H9 (cell line): Measurements from ENCODE around the gene TMEM267. TPM values are rescaled to one million over a fixed set of nuclear protein-coding genes. Genes with fewer than 3 reads are reported as not detected.

ENCODE experiments used
- DNase-seq: peaks from one replicate; pipeline ENCODE4 v3.0.0-alpha.2; 2017
- H2AFZ ChIP-seq: one replicate; pipeline ENCODE4 v1.6.1; 2013; ENCODE audit warnings: mild to moderate bottlenecking, low read length, control low read depth, moderate library complexity
- H2AK5ac ChIP-seq: 2 replicates; pipeline ENCODE4 v1.6.1; 2013; ENCODE audit warnings: low read length, control low read depth, mixed read lengths; ENCODE audit not compliant: insufficient read length
- H2BK120ac ChIP-seq: one replicate; pipeline ENCODE4 v1.6.1; 2013; ENCODE audit warnings: low read depth, mild to moderate bottlenecking, low read length, control low read depth, inconsistent platforms; ENCODE audit not compliant: poor library complexity, severe bottlenecking
- H2BK12ac ChIP-seq: 2 replicates; pipeline ENCODE4 v1.6.1; 2013; ENCODE audit warnings: low read length, control low read depth, mixed read lengths, low read depth; ENCODE audit not compliant: insufficient read length
- H2BK15ac ChIP-seq: 2 replicates; pipeline ENCODE4 v1.6.1; 2013; ENCODE audit warnings: low read depth, low read length, control low read depth
- H2BK20ac ChIP-seq: one replicate; pipeline ENCODE4 v1.6.1; 2013; ENCODE audit warnings: low read depth, mild to moderate bottlenecking, low read length, control low read depth, inconsistent platforms; ENCODE audit not compliant: poor library complexity, severe bottlenecking
- H2BK5ac ChIP-seq: 2 replicates; pipeline ENCODE4 v1.6.1; 2013; ENCODE audit warnings: low read length, control low read depth, mixed read lengths; ENCODE audit not compliant: insufficient read length
- H3K14ac ChIP-seq: 2 replicates; pipeline ENCODE4 v1.6.1; 2013; ENCODE audit warnings: low read length, control low read depth; ENCODE audit not compliant: insufficient read depth
- H3K18ac ChIP-seq: 2 replicates; pipeline ENCODE4 v1.6.1; 2013; ENCODE audit warnings: low read depth, mild to moderate bottlenecking, mixed read lengths, low read length, control low read depth; ENCODE audit not compliant: insufficient read length
- H3K23ac ChIP-seq: 2 replicates; pipeline ENCODE4 v1.6.1; 2013; ENCODE audit warnings: low read length, control low read depth, mixed read lengths, low read depth; ENCODE audit not compliant: insufficient read length
- H3K23me2 ChIP-seq: 2 replicates; pipeline ENCODE4 v1.6.1; 2013; ENCODE audit warnings: low read depth, mild to moderate bottlenecking, mixed read lengths, low read length, control low read depth; ENCODE audit not compliant: insufficient read length, poor library complexity, severe bottlenecking
- H3K27ac ChIP-seq: 2 replicates; pipeline ENCODE4 v1.5.1; 2013; ENCODE audit warnings: low read length, control low read depth, mixed read lengths, low read depth; ENCODE audit not compliant: insufficient read length
- H3K27me3 ChIP-seq: 2 replicates; pipeline ENCODE4 v1.6.1; 2013; ENCODE audit warnings: low read length, control low read depth, inconsistent platforms; ENCODE audit not compliant: insufficient read depth
- H3K4ac ChIP-seq: 2 replicates; pipeline ENCODE4 v1.6.1; 2013; ENCODE audit warnings: low read depth, mild to moderate bottlenecking, control low read depth, inconsistent platforms, low read length, moderate library complexity
- H3K4me1 ChIP-seq: 2 replicates; pipeline ENCODE4 v1.6.1; 2013; ENCODE audit warnings: low read length, control low read depth, inconsistent platforms; ENCODE audit not compliant: insufficient read depth
- H3K4me2 ChIP-seq: 2 replicates; pipeline ENCODE4 v1.6.1; 2013; ENCODE audit warnings: low read length, control low read depth, mixed read lengths; ENCODE audit not compliant: insufficient read length, insufficient read depth
- H3K56ac ChIP-seq: 2 replicates; pipeline ENCODE4 v1.6.1; 2013; ENCODE audit warnings: low read depth, mild to moderate bottlenecking, mixed read lengths, low read length, control low read depth; ENCODE audit not compliant: insufficient read length
- H3K79me1 ChIP-seq: 2 replicates; pipeline ENCODE4 v1.6.1; 2013; ENCODE audit warnings: low read depth, mild to moderate bottlenecking, moderate library complexity, low read length, control low read depth, inconsistent platforms; ENCODE audit not compliant: insufficient read depth, poor library complexity, severe bottlenecking
- H3K79me2 ChIP-seq: 2 replicates; pipeline ENCODE4 v1.6.1; 2013; ENCODE audit warnings: low read length, control low read depth, inconsistent platforms; ENCODE audit not compliant: insufficient read depth
- H3K9ac ChIP-seq: 2 replicates; pipeline ENCODE4 v1.6.1; 2013; ENCODE audit warnings: low read length, control low read depth, mixed read lengths; ENCODE audit not compliant: insufficient read length; ENCODE audit errors: extremely low read depth
- H3K9me3 ChIP-seq: one replicate; pipeline ENCODE4 v1.6.1; 2013; ENCODE audit warnings: low read depth, low read length, inconsistent platforms; ENCODE audit not compliant: control insufficient read depth
- H3T11ph ChIP-seq: one replicate; pipeline ENCODE4 v1.6.1; 2013; ENCODE audit warnings: mild to moderate bottlenecking, low read length, control low read depth, inconsistent platforms
- H4K20me1 ChIP-seq: one replicate; pipeline ENCODE4 v1.6.1; 2013; ENCODE audit not compliant: control insufficient read depth, insufficient read length, insufficient read depth
- H4K5ac ChIP-seq: 2 replicates; pipeline ENCODE4 v1.6.1; 2013; ENCODE audit warnings: low read depth, mild to moderate bottlenecking, mixed read lengths, low read length, control low read depth; ENCODE audit not compliant: insufficient read length
- H4K8ac ChIP-seq: replicated peaks from 2 replicates; pipeline ENCODE4 v1.6.1; 2013; ENCODE audit warnings: low read length, control low read depth, mixed read lengths, low read depth; ENCODE audit not compliant: insufficient read length
- H4K91ac ChIP-seq: 2 replicates; pipeline ENCODE4 v1.6.1; 2013; ENCODE audit warnings: low read depth, mild to moderate bottlenecking, moderate library complexity, mixed read lengths, low read length, control low read depth; ENCODE audit not compliant: insufficient read length
- H3K27ac Mint-ChIP-seq, 3 experiments: 2 replicates in 2 of 3; 3 replicates in 1 of 3; pipeline ENCODE4 v1.8.0; 2020 to 2021; ENCODE audit warnings: mixed read lengths in 3 of 3, mild to moderate bottlenecking in 1 of 3, moderate library complexity in 1 of 3
- H3K27me3 Mint-ChIP-seq: 2 replicates; pipeline ENCODE4 v1.8.0; 2021; ENCODE audit warnings: low read depth, mild to moderate bottlenecking, moderate library complexity, mixed read lengths
- H3K36me3 Mint-ChIP-seq, 3 experiments: 2 replicates in 2 of 3; 3 replicates in 1 of 3; pipeline ENCODE4 v1.8.0; 2020 to 2021; ENCODE audit warnings: low read depth in 3 of 3, mixed read lengths in 3 of 3; ENCODE audit not compliant: insufficient read depth in 1 of 3
- H3K4me1 Mint-ChIP-seq, 2 experiments: 2 replicates each; pipeline ENCODE4 v1.8.0; 2020; ENCODE audit warnings: mixed read lengths in 2 of 2
- H3K4me3 Mint-ChIP-seq, 2 experiments: 2 replicates in 1 of 2; 3 replicates in 1 of 2; pipeline ENCODE4 v1.8.0; 2020 to 2021; ENCODE audit warnings: mild to moderate bottlenecking in 2 of 2, mixed read lengths in 2 of 2, moderate library complexity in 1 of 2
- H3K9me3 Mint-ChIP-seq, 2 experiments: 2 replicates in 1 of 2; 3 replicates in 1 of 2; pipeline ENCODE4 v1.8.0; 2020; ENCODE audit warnings: mild to moderate bottlenecking in 2 of 2, mixed read lengths in 2 of 2, moderate library complexity in 1 of 2
- WGBS: extraction: QIAGEN DNeasy Blood & Tissue Kit; methylation state at CpG from one replicate; pipeline ENCODE4 v1.1.7; 2013; ENCODE audit warnings: missing lambda C conversion rate, low lambda C conversion rate, mixed read lengths; ENCODE audit not compliant: insufficient read length; ENCODE audit errors: extremely low coverage; 5-methylcytosine and 5-hydroxymethylcytosine counted together
- total RNA-seq: library from RNA; stranded (reverse); gene quantifications from 2 replicates; pipeline ENCODE4 v1.2.1, GENCODE V29; 2021
- TF ChIP-seq, protein P1 (sequence below): fragments of 200-600 bp; sonication (generic); conservative IDR thresholded peaks from 3 replicates; pipeline ENCODE4 v1.8.0; 2021; ENCODE audit warnings: antibody characterized with exemption, mild to moderate bottlenecking

Gene TMEM267
- total RNA-seq, 1 experiment from 2014 or later, result 5.1 TPM

DNA sequence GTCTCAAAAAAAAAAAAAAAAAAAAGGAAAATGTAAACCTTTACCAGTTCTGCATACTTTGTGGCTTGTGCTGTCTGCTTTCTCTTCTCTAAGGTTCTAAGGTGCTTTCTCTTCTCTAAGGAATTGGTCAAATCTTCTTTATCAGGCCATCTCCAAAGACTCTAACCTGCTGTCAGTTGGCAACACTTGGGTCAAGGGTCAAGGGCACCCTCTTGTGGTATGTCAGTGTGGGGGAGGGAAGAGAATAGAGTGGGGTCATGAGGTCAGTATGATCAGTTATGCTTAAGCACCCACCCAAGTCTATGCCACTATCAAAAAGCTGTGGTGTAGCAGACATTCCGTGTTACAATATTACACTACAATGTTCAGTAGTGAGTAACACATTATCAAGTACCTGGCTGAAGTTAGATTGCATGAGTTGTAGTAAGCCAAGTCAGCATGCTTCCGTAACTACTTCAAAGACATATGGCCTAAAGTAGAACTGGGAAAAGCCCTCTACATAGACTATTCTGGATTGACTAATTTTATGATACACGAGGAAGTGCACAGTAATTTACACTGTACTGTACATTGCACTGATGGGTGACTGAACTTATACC is 46.5 kb downstream of the TMEM267 start:
- WGBS, result no CpG with 5 or more reads among the region's 3 CpGs
- no peak overlapping the region for H3K4me3 Mint-ChIP-seq
- Histone ChIP-seq H4K91ac (no peak overlapping the region), H2BK20ac (no peak overlapping the region), H3K9ac (no peak overlapping the region), H3K4me2 (no peak overlapping the region), H3T11ph (no peak overlapping the region), H3K14ac (no peak overlapping the region), H2AFZ (no peak overlapping the region), H3K79me1 (no peaks in the 10 kb centered on the region), H3K4me1 (no peaks in the 10 kb centered on the region), H4K20me1 (no peaks in the 10 kb centered on the region), H3K23ac (no peak overlapping the region), H3K79me2 (no peaks in the 10 kb centered on the region), H3K27ac (no peak overlapping the region), H3K4ac (no peak overlapping the region), H4K5ac (no peak overlapping the region), H2BK12ac (no peak overlapping the region), H2BK120ac (no peak overlapping the region), H2BK5ac (no peak overlapping the region), H3K9me3 (no peaks in the 10 kb centered on the region), H3K27me3 (no peaks in the 10 kb centered on the region), H3K56ac (no peak overlapping the region), H3K23me2 (no peaks in the 10 kb centered on the region), H4K8ac (no peak overlapping the region), H3K18ac (no peak overlapping the region), H2AK5ac (no peak overlapping the region), H2BK15ac (no peak overlapping the region)
- H3K27me3 Mint-ChIP-seq, result peaks cover 7% of the 10 kb centered on the region
- peaks cover 8 to 13% (median 13%) of the 10 kb centered on the region in 3 experiments for H3K36me3 Mint-ChIP-seq
- no peak for DNase-seq
- no peak overlapping the region for H3K27ac Mint-ChIP-seq
- peaks cover 24 to 33% of the 10 kb centered on the region in 2 experiments for H3K9me3 Mint-ChIP-seq
- TF ChIP-seq, protein P1, sequence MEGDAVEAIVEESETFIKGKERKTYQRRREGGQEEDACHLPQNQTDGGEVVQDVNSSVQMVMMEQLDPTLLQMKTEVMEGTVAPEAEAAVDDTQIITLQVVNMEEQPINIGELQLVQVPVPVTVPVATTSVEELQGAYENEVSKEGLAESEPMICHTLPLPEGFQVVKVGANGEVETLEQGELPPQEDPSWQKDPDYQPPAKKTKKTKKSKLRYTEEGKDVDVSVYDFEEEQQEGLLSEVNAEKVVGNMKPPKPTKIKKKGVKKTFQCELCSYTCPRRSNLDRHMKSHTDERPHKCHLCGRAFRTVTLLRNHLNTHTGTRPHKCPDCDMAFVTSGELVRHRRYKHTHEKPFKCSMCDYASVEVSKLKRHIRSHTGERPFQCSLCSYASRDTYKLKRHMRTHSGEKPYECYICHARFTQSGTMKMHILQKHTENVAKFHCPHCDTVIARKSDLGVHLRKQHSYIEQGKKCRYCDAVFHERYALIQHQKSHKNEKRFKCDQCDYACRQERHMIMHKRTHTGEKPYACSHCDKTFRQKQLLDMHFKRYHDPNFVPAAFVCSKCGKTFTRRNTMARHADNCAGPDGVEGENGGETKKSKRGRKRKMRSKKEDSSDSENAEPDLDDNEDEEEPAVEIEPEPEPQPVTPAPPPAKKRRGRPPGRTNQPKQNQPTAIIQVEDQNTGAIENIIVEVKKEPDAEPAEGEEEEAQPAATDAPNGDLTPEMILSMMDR, result no peak
- H3K4me1 Mint-ChIP-seq, result peaks cover 6 to 7% of the 10 kb centered on the region in 2 experiments; a peak in 3 of 4 replicates
